ENCODE data around the gene KCNG4.

KCNG4 gene

GRCh38 chr16:84181144-84181915 is 58.5 kb downstream of the KCNG4 start:
- no peak for DNase-seq

DNA sequence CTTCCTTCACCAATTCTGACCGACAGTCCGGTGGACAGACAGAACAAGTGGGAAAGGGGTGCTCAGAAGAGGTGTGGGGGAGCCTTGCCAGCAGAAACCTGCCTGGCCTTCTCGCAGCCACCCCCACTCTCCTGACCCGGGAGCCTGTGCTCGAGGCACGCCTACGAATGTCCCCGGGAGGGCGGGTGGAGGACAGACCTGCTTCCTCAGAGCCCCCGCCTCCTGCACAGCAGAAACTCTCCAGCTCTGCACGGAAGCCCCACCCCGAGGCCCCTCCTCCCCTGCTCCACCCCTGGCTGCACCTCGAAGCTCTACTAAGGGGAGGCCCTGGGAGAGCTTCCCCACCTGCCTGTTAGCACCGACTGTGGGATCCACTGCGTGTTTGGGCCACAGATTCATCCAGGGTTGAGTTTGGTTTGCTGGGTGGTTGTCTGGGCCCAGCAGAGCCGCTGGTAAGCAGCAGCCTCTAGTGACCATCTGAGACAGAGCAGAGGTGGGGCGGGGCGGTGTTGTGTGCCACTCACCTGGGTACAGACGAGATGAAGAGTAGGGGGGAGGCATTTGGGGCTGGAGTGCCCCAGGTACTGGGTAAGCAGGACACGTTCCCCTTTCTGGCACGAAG is 59.2 kb downstream of the KCNG4 start:
- no peak for DNase-seq

DNA sequence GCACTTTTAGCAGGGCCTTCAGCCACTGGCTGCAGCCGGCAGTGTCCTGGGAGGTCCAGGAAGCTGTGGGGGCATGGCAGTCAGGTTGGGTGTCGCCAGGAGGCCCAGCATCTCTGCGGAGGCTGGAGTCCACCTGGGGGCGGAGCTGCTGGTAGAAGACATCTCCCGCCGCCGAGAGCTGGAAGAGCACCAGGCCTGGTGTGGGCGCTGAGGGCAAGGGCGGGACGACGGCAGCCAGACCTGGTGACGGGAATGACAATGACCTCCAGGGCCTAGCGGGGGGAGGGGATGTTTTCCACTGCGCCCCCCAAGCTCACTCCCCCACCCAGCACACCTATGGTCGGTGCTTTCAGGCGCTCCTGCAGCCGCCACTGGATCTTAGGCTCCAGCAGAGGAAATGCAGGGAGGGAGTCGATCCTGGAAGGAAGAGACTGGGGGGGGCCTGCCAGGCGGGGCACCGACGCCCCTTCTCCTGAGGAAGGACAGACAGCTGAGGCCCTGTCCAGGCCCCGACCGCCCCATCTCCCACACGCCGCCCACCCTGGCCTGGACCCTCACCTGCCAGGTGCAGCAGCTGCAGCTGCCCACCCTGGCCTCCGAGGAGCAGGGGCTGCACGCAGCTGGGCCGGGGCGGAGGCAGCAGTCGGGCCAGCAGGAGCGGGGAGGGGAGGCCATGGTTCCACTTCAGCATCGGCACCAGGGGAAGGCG is 60.0 kb downstream of the KCNG4 start:
- DNase-seq: no peak

DNA sequence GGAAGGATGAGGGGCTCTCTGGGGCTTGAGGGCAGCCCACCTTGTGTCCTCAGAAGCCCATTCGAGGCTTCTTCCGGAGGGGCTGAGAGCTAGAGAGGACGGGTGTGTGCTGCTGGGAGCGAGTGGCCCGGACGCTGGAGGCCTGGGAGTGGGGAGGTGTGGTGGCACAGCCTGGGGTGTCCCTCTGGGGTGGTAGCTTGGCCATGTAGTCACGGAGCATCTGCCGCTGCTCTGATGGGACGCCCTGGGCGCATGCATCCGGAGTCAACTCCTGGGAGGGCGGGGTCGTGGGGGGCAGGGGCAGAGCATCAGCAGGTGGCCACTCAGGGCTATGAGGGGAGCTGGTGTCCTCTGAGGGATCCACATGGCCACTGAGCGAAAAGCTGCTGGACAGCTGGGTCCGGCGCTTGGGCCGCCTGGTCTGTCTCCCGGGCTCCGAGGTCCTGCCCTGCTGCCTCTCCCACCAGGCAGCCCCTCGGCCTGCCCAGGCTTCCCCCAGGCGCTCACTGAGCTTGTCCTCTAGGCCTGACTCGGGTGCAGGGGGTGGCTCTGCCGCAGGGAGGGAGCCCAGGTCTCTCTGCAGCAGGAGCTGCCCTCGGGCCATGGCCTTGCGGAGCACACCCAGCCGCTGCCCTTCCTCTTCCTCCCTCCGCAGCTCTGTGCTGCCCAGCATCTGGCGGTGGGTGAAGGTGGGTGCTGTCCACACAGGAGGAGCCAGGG is 60.8 kb downstream of the KCNG4 start:
- DNase-seq: no peak

DNA sequence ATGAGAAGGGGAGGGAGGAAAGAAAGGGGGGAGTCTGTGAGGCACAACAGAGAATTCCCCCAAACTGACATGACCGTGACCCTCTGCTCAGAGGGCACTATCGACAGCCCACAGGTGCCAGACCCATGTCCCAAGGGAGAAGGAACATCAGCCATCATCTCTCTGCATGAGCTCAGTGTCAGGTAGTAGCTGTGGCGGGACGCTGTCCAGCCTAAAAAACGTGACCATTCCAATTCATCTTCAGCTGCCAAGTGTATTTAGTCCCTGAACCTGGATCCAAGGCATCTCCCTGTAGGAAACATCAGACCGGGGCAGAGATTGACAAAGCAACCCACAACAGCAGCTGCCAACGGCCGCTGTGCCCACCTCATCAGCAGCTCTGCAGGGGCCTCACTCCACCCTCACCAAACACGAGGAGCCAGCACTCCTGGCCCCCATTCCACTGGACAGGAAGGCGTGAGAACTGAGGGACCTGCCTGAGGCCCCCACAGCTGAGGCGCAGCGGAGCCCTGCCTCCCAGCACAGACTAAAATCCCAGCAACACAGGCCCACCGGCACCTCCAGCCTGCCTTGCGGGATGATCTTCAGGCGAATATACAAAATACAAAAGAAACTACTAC is 61.6 kb downstream of the KCNG4 start:
- DNase-seq: no peak

DNA sequence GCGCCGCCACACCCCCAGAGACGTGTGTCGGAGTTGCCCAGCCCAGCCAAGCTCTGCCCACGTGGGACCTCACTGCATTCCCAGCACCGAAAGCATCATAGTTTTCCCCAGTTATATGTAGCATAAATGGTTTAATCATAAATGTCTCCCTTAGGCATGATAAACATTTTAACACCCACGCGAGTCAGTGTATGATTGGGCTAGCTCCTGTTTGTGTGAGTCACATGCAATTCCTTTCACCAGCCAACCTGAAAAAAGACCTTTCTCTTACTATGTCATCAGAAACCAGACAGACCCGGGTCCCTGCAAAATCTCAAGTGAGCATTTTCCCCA is 62.1 kb downstream of the KCNG4 start:
- DNase-seq: peak; percentile 20

DNA sequence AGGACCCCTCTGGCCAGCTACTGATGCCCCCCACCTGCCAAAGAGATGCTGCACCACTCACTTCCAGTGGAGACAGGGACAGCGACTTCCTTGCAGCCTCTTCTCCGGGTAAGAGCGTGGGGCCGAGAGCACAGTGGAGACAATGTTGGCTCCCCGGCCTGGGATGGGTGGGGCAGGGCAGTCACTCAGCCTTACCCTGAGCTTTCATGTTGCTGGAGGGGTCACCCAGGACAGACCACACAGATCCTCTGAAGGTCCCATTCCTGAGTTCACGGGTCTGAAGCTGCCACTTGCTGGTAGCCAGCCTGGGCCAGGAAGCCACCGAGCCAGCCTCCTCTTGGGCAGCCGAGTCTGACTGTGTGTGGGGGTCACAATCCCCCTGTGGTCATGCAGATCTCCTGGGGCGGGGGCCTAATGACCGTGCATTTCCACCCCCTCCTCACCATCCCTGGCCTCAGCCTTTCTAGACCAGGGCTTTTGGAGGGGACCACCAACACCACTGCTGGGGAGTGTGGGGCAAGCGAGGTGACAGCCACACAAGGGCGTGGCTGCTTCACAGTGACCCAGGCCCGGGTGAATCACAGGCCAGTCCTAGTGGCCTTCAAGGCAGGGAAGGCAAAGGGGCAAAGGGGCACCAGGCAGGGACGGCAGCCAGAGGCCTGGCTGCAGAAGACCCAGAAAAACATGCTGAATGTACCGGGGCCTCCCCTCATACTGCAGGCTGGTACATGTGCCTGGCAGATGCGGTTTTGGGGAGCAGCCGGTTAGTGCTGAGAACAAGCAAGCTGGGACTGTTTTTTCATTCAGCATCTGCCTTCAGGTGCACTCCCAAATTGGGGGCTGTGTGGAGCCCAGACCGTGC is 63.4 kb downstream of the KCNG4 start:
- peak; percentile 37 for DNase-seq

DNA sequence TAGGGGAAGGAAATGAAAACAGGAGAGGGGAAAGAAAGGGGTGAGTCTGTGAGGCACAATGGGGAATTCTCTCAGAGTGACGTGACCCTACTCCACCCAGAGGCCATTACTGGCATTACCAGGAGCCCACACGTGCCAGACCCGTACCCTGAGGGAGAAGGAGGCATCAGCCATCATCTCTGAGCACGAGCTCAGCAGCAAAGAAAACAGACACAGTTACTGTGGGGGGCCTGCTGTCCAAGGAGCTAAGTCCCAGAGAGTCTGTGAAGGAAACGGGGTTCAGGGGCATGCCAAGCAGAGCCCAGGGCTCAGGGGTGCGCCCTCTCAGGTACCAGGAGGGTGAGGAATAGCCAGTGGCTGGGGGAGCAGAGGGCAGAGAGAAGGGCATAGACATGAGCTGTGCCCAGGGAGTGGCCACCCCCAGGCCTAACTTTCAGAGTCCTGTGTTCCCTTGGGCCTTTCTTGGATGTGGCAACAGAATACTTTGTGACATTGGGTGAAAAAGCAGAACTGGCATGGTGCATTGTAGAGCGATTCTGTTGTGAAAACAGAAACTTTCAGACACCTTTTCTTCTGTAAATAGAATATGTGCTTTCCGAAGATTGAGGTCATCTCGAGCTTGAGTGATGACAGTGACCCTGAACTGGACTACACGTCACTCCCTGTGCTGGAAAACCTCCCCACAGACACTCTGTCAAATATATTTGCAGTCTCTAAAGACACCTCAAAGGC is 64.3 kb downstream of the KCNG4 start:
- peak; percentile 96 for DNase-seq

- DNase-seq: no peak
Measured at GRCh38 chr16:84174396-84174795, 65.4 kb downstream of the KCNG4 start.

DNA sequence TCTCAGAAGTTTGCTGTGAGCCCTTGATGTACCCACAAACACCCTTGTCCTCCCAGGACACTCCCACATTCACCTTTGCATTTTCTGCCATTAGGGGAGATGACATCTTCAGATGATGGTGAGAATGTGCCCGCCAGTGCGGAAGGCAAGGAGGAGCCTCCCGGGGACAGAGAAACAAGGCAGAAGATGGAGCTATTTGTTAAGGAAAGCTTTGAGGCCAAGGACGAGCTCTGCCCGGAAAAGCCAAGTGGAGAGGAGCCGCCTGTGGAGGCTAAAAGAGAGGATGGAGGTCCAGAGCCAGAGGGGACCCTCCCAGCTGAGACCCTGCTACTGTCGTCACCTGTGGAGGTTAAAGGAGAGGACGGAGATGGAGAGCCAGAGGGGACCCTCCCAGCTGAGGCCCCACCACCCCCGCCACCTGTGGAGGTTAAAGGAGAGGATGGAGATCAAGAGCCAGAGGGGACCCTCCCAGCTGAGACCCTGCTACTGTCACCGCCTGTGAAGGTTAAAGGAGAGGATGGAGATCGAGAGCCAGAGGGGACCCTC is 70.0 kb downstream of the KCNG4 start:
- no peak for DNase-seq

All from suppressor macrophage treated with lipopolysaccharide for 4 hours (primary cell).